Mesenchymal stem cell (in vitro differentiated cells and primary cell): Measurements from ENCODE around the gene AXIN1.
"Not testable (repeated sequence)": the region's sequence is repeated elsewhere in the genome, so short reads cannot be mapped to it uniquely, and the experiment has no call there.

Source experiments
- DNase-seq: peaks from one replicate; pipeline ENCODE4 v3.0.0-alpha.2; 2013
- H2AFZ ChIP-seq: one replicate; pipeline ENCODE4 v1.6.1; 2013; ENCODE audit warnings: low read depth, mild to moderate bottlenecking, control low read depth, inconsistent platforms, low read length, moderate library complexity
- H2AK5ac ChIP-seq: 2 replicates; pipeline ENCODE4 v1.6.1; 2013; ENCODE audit warnings: low read length, moderate library complexity, mild to moderate bottlenecking, inconsistent platforms; ENCODE audit not compliant: severe bottlenecking
- H2BK120ac ChIP-seq: one replicate; pipeline ENCODE4 v1.6.1; 2013; ENCODE audit warnings: low read depth, mild to moderate bottlenecking, inconsistent platforms, low read length, moderate library complexity
- H2BK12ac ChIP-seq, 2 experiments: one replicate each; pipeline ENCODE4 v1.6.1; 2013; ENCODE audit warnings: inconsistent platforms in 2 of 2, low read length in 2 of 2, mild to moderate bottlenecking in 2 of 2, moderate library complexity in 2 of 2, control low read depth in 1 of 2
- H2BK15ac ChIP-seq: one replicate; pipeline ENCODE4 v1.6.1; 2013; ENCODE audit warnings: mild to moderate bottlenecking, low read depth, inconsistent platforms; ENCODE audit not compliant: poor library complexity, severe bottlenecking
- H2BK5ac ChIP-seq: 2 replicates; pipeline ENCODE4 v1.6.1; 2013; ENCODE audit warnings: low read depth, mild to moderate bottlenecking, low read length, control low read depth, inconsistent platforms; ENCODE audit not compliant: poor library complexity, severe bottlenecking
- H3K14ac ChIP-seq, 2 experiments: one replicate each; pipeline ENCODE4 v1.6.1; 2013; ENCODE audit warnings: inconsistent platforms in 2 of 2, low read length in 2 of 2, control low read depth in 1 of 2, mild to moderate bottlenecking in 1 of 2, moderate library complexity in 1 of 2
- H3K18ac ChIP-seq, 2 experiments: one replicate each; pipeline ENCODE4 v1.6.1; 2013; ENCODE audit warnings: inconsistent platforms in 2 of 2, low read length in 2 of 2, control low read depth in 1 of 2, low read depth in 1 of 2, mild to moderate bottlenecking in 1 of 2
- H3K23ac ChIP-seq, 2 experiments: one replicate each; pipeline ENCODE4 v1.6.1; 2013; ENCODE audit warnings: inconsistent platforms in 2 of 2, low read length in 2 of 2, mild to moderate bottlenecking in 2 of 2, moderate library complexity in 2 of 2, control low read depth in 1 of 2
- H3K27ac ChIP-seq: 2 replicates; pipeline ENCODE4 v1.5.1; 2013; ENCODE audit warnings: mild to moderate bottlenecking, moderate library complexity, low read length, control low read depth, inconsistent platforms; ENCODE audit not compliant: poor library complexity, severe bottlenecking
- H3K27me3 ChIP-seq, 2 experiments: 2 replicates each; pipeline versions ENCODE4 v1.6.1 to v1.7.0; 2013; ENCODE audit warnings: low read length in 2 of 2, mild to moderate bottlenecking in 2 of 2, moderate library complexity in 2 of 2, control low read depth in 1 of 2, inconsistent platforms in 1 of 2; ENCODE audit not compliant: control insufficient read depth in 1 of 2, insufficient read depth in 1 of 2
- H3K36me3 ChIP-seq, 2 experiments: 2 replicates each; pipeline versions ENCODE4 v1.6.1 to v1.7.0; 2013; ENCODE audit warnings: low read length in 2 of 2, control low read depth in 1 of 2, inconsistent platforms in 1 of 2, low read depth in 1 of 2, mild to moderate bottlenecking in 1 of 2; ENCODE audit not compliant: insufficient read depth in 2 of 2, control insufficient read depth in 1 of 2
- H3K4ac ChIP-seq, 2 experiments: one replicate each; pipeline ENCODE4 v1.6.1; 2013; ENCODE audit warnings: inconsistent platforms in 2 of 2, low read length in 2 of 2, mild to moderate bottlenecking in 2 of 2, moderate library complexity in 2 of 2, control low read depth in 1 of 2, low read depth in 1 of 2
- H3K4me1 ChIP-seq: 2 replicates; pipeline ENCODE4 v1.6.1; 2013; ENCODE audit warnings: low read depth, low read length, control low read depth; ENCODE audit not compliant: control insufficient read depth, insufficient read depth
- H3K4me2 ChIP-seq: 2 replicates; pipeline ENCODE4 v1.6.1; 2013; ENCODE audit warnings: low read length, mild to moderate bottlenecking, inconsistent platforms; ENCODE audit not compliant: poor library complexity, severe bottlenecking
- H3K4me3 ChIP-seq, 2 experiments: 2 replicates each; pipeline versions ENCODE4 v1.5.1 to v1.7.0; 2013; ENCODE audit warnings: low read length in 2 of 2, mild to moderate bottlenecking in 2 of 2, control low read depth in 1 of 2, low read depth in 1 of 2; ENCODE audit not compliant: insufficient read depth in 1 of 2
- H3K79me1 ChIP-seq: replicated peaks from 2 replicates; pipeline ENCODE4 v1.6.1; 2013; ENCODE audit warnings: mild to moderate bottlenecking, control low read depth, low read length, inconsistent platforms; ENCODE audit not compliant: poor library complexity, severe bottlenecking
- H3K9ac ChIP-seq: 2 replicates; pipeline ENCODE4 v1.7.0; 2013; ENCODE audit warnings: mild to moderate bottlenecking, low read length, moderate library complexity
- H3K9me3 ChIP-seq: 2 replicates; pipeline ENCODE4 v1.7.0; 2013; ENCODE audit warnings: mild to moderate bottlenecking, low read length; ENCODE audit not compliant: control insufficient read depth
- H4K8ac ChIP-seq: one replicate; pipeline ENCODE4 v1.6.1; 2013; ENCODE audit warnings: inconsistent platforms, mild to moderate bottlenecking, low read length, moderate library complexity
- H4K91ac ChIP-seq: one replicate; pipeline ENCODE4 v1.6.1; 2013; ENCODE audit warnings: mild to moderate bottlenecking, low read length, inconsistent platforms
- WGBS: methylation state at CpG from one replicate; pipeline ENCODE4 v1.1.7; 2013; ENCODE audit warnings: mixed read lengths; 5-methylcytosine and 5-hydroxymethylcytosine counted together

AXIN1 gene

GRCh38 chr16:268141-269053 lies 84.1 kb downstream of the AXIN1 start:
- peaks cover 4 to 32% of the 10 kb centered on the region in 2 experiments for H3K27me3 ChIP-seq
- H2AFZ ChIP-seq, result no peak overlapping the region
- H3K9me3 ChIP-seq, result no peaks in the 10 kb centered on the region
- no peak overlapping the region for H2BK5ac ChIP-seq
- no peak for DNase-seq
- peaks cover 15 to 29% of the 10 kb centered on the region in 2 experiments for H3K36me3 ChIP-seq
- H3K4me1 ChIP-seq, result peaks cover 4% of the 10 kb centered on the region
- H3K27ac ChIP-seq, result no peak overlapping the region
- no peak overlapping the region for H2BK15ac ChIP-seq
- no peak overlapping the region for H3K14ac ChIP-seq
- H2BK120ac ChIP-seq, result no peak overlapping the region
- H3K4me2 ChIP-seq, result no peak overlapping the region
- no peak overlapping the region for H3K18ac ChIP-seq
- H3K79me1 ChIP-seq, result no peaks in the 10 kb centered on the region
- 88% methylated on average over 39 of the region's 40 CpGs for WGBS
- H3K9ac ChIP-seq, result no peak overlapping the region
- no peak overlapping the region for H4K91ac ChIP-seq
- no peak overlapping the region for H3K4me3 ChIP-seq
- H2BK12ac ChIP-seq, result no peak overlapping the region
- no peak overlapping the region for H2AK5ac ChIP-seq
- no peak overlapping the region for H4K8ac ChIP-seq
- H3K23ac ChIP-seq, result no peak overlapping the region
- H3K4ac ChIP-seq, result no peak overlapping the region

- DNase-seq, result not testable (repeated sequence)
Observed at GRCh38 chr16:267562-267961, 85.0 kb downstream of the AXIN1 start.

GRCh38 chr16:266258-267164 lies 86.0 kb downstream of the AXIN1 start:
- Histone ChIP-seq H2AFZ (no peak overlapping the region), H3K14ac (no peak overlapping the region), H2BK12ac (no peak overlapping the region), H3K9ac (no peak overlapping the region), H4K8ac (peak overlapping the region; percentile 24), H3K27me3 (peaks cover 0 to 22% of the 10 kb centered on the region in 2 experiments), H2BK5ac (no peak overlapping the region), H3K4ac (no peak overlapping the region), H3K9me3 (no peaks in the 10 kb centered on the region), H4K91ac (peak overlapping the region; percentile 52), H2BK15ac (no peak overlapping the region), H3K36me3 (peaks cover 30 to 46% of the 10 kb centered on the region in 2 experiments), H3K4me1 (peaks cover 3% of the 10 kb centered on the region), H2BK120ac (no peak overlapping the region), H3K27ac (no peak overlapping the region), H3K79me1 (no peaks in the 10 kb centered on the region), H2AK5ac (no peak overlapping the region), H3K18ac (no peak overlapping the region), H3K4me2 (no peak overlapping the region), H3K23ac (no peak overlapping the region), H3K4me3 (no peak overlapping the region)
- DNase-seq, result no peak
- 91% methylated on average over 25 of the region's 25 CpGs for WGBS

More at GRCh38 chr16:267562-267961, 85.0 kb downstream of the AXIN1 start:
- H3K79me1 ChIP-seq, H2BK120ac ChIP-seq, H3K23ac ChIP-seq, H2BK15ac ChIP-seq, H3K27ac ChIP-seq, H3K9ac ChIP-seq, H2BK5ac ChIP-seq, H3K18ac ChIP-seq, H3K4me1 ChIP-seq, H4K8ac ChIP-seq, H2BK12ac ChIP-seq, H4K91ac ChIP-seq, H3K4me2 ChIP-seq, H2AFZ ChIP-seq, H3K9me3 ChIP-seq, H3K4ac ChIP-seq, H3K4me3 ChIP-seq, H2AK5ac ChIP-seq: not testable (repeated sequence)
- Histone ChIP-seq H3K14ac (peak overlapping the region in 1 of 2 experiments; percentile 59), H3K27me3 (peaks cover 0 to 25% of the 10 kb centered on the region in 2 experiments), H3K36me3 (peaks cover 20 to 35% of the 10 kb centered on the region in 2 experiments)
- 95% methylated on average over 17 of the region's 17 CpGs for WGBS

GRCh38 chr16:265711-266110 lies 86.8 kb downstream of the AXIN1 start:
- no peak overlapping the region for H2BK12ac ChIP-seq
- WGBS, result 86% methylated on average over 12 of the region's 12 CpGs
- H2BK120ac ChIP-seq, result no peak overlapping the region
- H3K18ac ChIP-seq, result no peak overlapping the region
- H3K27ac ChIP-seq, result no peak overlapping the region
- H3K4me2 ChIP-seq, result no peak overlapping the region
- H3K79me1 ChIP-seq, result no peaks in the 10 kb centered on the region
- no peaks in the 10 kb centered on the region for H3K9me3 ChIP-seq
- no peak overlapping the region for H4K8ac ChIP-seq
- no peak for DNase-seq
- no peak overlapping the region for H2AK5ac ChIP-seq
- H3K27me3 ChIP-seq, result peaks cover 0 to 16% of the 10 kb centered on the region in 2 experiments
- H2BK15ac ChIP-seq, result no peak overlapping the region
- H3K4ac ChIP-seq, result no peak overlapping the region
- no peak overlapping the region for H3K4me3 ChIP-seq
- no peak overlapping the region for H2BK5ac ChIP-seq
- no peak overlapping the region for H3K23ac ChIP-seq
- H3K4me1 ChIP-seq, result peaks cover 3% of the 10 kb centered on the region
- peak overlapping the region; percentile 24 for H4K91ac ChIP-seq
- no peak overlapping the region for H2AFZ ChIP-seq
- H3K14ac ChIP-seq, result no peak overlapping the region
- no peak overlapping the region for H3K9ac ChIP-seq
- H3K36me3 ChIP-seq, result peaks cover 37 to 54% of the 10 kb centered on the region in 2 experiments
